Measurements from ENCODE around the gene C4orf54. TPM values are rescaled to one million over a fixed set of nuclear protein-coding genes. Genes with fewer than 3 reads are reported as not detected.

The C4orf54 gene
- total and polyA plus RNA-seq, 2 of the 4 experiments (the other 2 are of a cell fraction): not detected

DNA sequence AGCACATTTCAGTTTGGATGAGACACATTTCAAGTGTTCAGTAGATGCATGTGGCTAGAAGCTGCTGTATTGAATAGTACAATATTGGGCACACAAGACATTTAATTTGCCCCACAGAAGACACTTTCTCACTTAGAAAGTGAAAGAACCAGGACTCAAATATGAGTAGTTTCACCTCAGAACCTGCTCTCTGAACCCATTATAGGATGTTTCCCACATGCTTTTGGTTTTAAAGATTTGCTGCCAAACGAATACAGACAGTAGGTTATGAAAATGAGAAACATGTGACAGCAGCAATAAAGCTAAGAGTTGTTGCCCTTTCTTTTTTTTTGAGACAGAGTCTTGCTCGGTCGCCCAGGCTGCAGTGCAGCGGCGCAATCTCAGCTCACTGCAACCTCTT lies 32.3 kb downstream of the C4orf54 start:
- Histone ChIP-seq H3K9me3 (ENCODE audit: control insufficient read depth, insufficient read depth, low read length) (no peaks in the 10 kb centered on the region), H3K23ac (ENCODE audit: low read depth, low read length) (no peak overlapping the region), H4K20me1 (ENCODE audit: insufficient read depth, low read length) (no peaks in the 10 kb centered on the region), H3K4me3 (ENCODE audit: insufficient read depth, low read depth, low read length) (no peak overlapping the region), H4K5ac (ENCODE audit: low read depth, low read length) (no peak overlapping the region), H3K27ac (ENCODE audit: insufficient read depth, low read length) (no peak overlapping the region), H3K14ac (replicated peaks; ENCODE audit: low read depth, low read length) (no peak overlapping the region), H3K27me3 (ENCODE audit: control insufficient read depth, insufficient read depth, low read length) (no peaks in the 10 kb centered on the region), H3K4ac (ENCODE audit: low read depth, low read length) (no peak overlapping the region), H3K56ac (ENCODE audit: extremely low read depth, insufficient read depth, low read length) (no peak overlapping the region), H3K9ac (ENCODE audit: low read depth, low read length) (no peak overlapping the region), H3K36me3 (ENCODE audit: control insufficient read depth, insufficient read depth, low read length) (no peaks in the 10 kb centered on the region), H4K8ac (ENCODE audit: low read depth in 2 of 2, low read length in 2 of 2) (no peak overlapping the region), H4K91ac (ENCODE audit: insufficient read depth, low read depth, low read length) (no peak overlapping the region), H2BK15ac (ENCODE audit: low read depth, low read length) (no peak overlapping the region), H2BK20ac (ENCODE audit: low read depth, low read length) (no peak overlapping the region), H2AFZ (replicated peaks; ENCODE audit: low read length, poor library complexity) (no peak overlapping the region), H2AK5ac (ENCODE audit: low read depth, low read length) (no peak overlapping the region), H3K4me2 (ENCODE audit: low read depth, low read length) (no peak overlapping the region), H2BK120ac (ENCODE audit: low read depth, low read length) (no peak overlapping the region), H3K79me1 (ENCODE audit: low read depth in 1 of 2, low read length in 2 of 2) (no peaks in the 10 kb centered on the region), H3K9me1 (ENCODE audit: insufficient read depth, low read length) (no peaks in the 10 kb centered on the region), H3K4me1 (ENCODE audit: control insufficient read depth, insufficient read depth, low read length) (no peaks in the 10 kb centered on the region), H2AK9ac (replicated peaks; ENCODE audit: low read depth, low read length, poor library complexity) (no peak overlapping the region), H2BK5ac (ENCODE audit: low read depth, low read length, poor library complexity, severe bottlenecking) (no peak overlapping the region), H3K18ac (ENCODE audit: low read depth, low read length) (no peak overlapping the region)
- intact Hi-C loops (cut with micrococcal nuclease) (no loop called here), dilution Hi-C loops (cut with HindIII; ENCODE audit: low sequenced_read_pairs, unreplicated experiment) (no loop called here), in situ Hi-C loops (cut with MboI; ENCODE audit: low sequenced_read_pairs) (no loop called here)
- DNase-seq (no peak), ATAC-seq (ENCODE audit: low read depth) (no peak)
- no TSS peak for BruUV-seq (replicated peaks)
- TF ChIP-seq CHD1 (IDR thresholded peaks at IDR 0.05; ENCODE audit: low read depth, low read length) (no peak), FOS (IDR thresholded peaks at IDR 0.05; ENCODE audit: low read depth, low read length) (no peak), MXI1 (IDR thresholded peaks at IDR 0.05; ENCODE audit: borderline replicate concordance, low read depth, low read length) (no peak), RFX5 (IDR thresholded peaks at IDR 0.05; ENCODE audit: low read depth, low read length) (no peak), CEBPB (IDR thresholded peaks at IDR 0.05; ENCODE audit: low read depth, low read length) (no peak), SMC3 (IDR thresholded peaks at IDR 0.05; ENCODE audit: low read depth, low read length) (no peak)
- TF ChIP-seq, protein P1, sequence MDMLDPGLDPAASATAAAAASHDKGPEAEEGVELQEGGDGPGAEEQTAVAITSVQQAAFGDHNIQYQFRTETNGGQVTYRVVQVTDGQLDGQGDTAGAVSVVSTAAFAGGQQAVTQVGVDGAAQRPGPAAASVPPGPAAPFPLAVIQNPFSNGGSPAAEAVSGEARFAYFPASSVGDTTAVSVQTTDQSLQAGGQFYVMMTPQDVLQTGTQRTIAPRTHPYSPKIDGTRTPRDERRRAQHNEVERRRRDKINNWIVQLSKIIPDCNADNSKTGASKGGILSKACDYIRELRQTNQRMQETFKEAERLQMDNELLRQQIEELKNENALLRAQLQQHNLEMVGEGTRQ (IDR thresholded peaks at IDR 0.05; ENCODE audit: low read depth, low read length): no peak
- TF ChIP-seq, protein P2, sequence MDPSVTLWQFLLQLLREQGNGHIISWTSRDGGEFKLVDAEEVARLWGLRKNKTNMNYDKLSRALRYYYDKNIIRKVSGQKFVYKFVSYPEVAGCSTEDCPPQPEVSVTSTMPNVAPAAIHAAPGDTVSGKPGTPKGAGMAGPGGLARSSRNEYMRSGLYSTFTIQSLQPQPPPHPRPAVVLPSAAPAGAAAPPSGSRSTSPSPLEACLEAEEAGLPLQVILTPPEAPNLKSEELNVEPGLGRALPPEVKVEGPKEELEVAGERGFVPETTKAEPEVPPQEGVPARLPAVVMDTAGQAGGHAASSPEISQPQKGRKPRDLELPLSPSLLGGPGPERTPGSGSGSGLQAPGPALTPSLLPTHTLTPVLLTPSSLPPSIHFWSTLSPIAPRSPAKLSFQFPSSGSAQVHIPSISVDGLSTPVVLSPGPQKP (IDR thresholded peaks at IDR 0.05; ENCODE audit: borderline replicate concordance, low read depth, low read length): no peak
- ChIA-PET CTCF (no interaction called here), POLR2A (ENCODE audit: unreplicated experiment) (no interaction called here)
- no CpG with 5 or more reads among the region's 5 CpGs for WGBS, 2 experiments (ENCODE audit: extremely low coverage in 2 of 2, insufficient read length in 1 of 2)

Measured in IMR-90 (cell line).